Fibroblast of the aortic adventitia (primary cell): ENCODE results near the gene C15orf61. TPM values are rescaled to one million over a fixed set of nuclear protein-coding genes. Genes with fewer than 3 reads are reported as not detected.
A peak's percentile ranks its signal among the peaks of the same experiment; 100 is the strongest.

Source experiments
- DNase-seq: peaks from one replicate; pipeline ENCODE4 v3.0.0-alpha.2; 2010; ENCODE audit warnings: low read depth
- H3K4me3 ChIP-seq: 2 replicates; pipeline ENCODE4 v1.5.1; 2011; ENCODE audit warnings: low read depth, mild to moderate bottlenecking, control low read depth, low read length, moderate library complexity
- total RNA-seq: library from RNA; depleted of rRNA; stranded (reverse); fragments of >200 nt; gene quantifications from 2 replicates; pipeline ENCODE4 v1.2.3, GENCODE V29; 2012; ENCODE audit warnings: low replicate concordance
- TF ChIP-seq, protein P1 (sequence below): IDR thresholded peaks from 2 replicates; pipeline ENCODE4 v1.5.1; 2011; ENCODE audit warnings: mild to moderate bottlenecking, low read length, control low read depth, inconsistent platforms; ENCODE audit not compliant: insufficient read depth

C15orf61 gene
- total RNA-seq, 1 donor: 5.8 TPM

DNA sequence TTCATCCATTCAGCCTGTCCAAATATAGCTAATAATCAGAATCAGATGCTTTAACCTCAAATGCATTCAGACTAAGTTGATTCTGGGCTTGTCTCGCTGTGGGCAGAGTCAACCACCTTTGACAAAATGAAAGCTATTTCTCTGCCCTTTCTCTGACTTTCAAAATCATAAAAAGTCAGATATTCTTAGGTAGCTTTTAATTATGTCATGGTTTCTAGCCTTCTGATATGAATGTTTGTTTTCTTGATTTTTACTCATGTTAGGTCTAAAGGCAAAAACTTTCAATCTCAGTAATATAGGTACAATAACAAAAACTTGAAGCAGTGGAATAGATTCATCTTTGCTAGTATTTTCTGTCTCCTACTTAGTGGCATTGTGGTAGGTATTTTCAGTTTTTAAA is 25.3 kb upstream of the C15orf61 start:
- TF ChIP-seq, protein P1, sequence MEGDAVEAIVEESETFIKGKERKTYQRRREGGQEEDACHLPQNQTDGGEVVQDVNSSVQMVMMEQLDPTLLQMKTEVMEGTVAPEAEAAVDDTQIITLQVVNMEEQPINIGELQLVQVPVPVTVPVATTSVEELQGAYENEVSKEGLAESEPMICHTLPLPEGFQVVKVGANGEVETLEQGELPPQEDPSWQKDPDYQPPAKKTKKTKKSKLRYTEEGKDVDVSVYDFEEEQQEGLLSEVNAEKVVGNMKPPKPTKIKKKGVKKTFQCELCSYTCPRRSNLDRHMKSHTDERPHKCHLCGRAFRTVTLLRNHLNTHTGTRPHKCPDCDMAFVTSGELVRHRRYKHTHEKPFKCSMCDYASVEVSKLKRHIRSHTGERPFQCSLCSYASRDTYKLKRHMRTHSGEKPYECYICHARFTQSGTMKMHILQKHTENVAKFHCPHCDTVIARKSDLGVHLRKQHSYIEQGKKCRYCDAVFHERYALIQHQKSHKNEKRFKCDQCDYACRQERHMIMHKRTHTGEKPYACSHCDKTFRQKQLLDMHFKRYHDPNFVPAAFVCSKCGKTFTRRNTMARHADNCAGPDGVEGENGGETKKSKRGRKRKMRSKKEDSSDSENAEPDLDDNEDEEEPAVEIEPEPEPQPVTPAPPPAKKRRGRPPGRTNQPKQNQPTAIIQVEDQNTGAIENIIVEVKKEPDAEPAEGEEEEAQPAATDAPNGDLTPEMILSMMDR: no peak
- H3K4me3 ChIP-seq: no peak overlapping the region
- no peak for DNase-seq

DNA sequence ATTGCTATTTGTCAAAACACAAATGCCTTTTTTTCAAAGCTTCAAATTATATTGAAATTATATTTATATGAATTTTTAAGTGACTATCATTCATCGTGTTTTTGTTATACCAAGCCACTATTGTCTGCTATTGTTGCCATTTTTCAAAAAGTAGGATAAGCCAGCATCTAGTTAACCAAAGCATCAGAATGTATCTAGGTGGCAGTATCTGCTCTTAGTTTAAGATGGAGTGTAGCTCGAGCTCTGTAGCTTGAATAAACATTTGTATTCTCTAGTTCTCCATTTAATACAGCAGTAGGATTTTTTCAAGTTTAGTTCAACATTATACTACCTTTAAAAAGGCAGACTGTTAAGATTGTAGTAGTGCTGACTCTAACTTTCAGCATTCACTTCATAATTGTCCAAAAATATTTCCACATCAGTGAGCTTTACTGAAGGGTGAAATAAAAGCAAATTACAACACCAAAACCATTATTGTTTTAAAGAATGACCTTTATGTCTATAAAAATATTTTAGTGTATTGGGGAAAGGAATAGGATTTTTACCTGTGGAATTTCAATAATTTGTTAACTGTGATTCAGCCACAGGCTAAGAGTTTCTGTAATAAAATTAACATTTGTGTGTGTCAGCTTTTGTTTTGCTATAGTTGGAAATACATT is 19.6 kb upstream of the C15orf61 start:
- peak; percentile 67 for DNase-seq
- TF ChIP-seq, protein P1: peak; percentile 49
- no peak overlapping the region for H3K4me3 ChIP-seq

DNA sequence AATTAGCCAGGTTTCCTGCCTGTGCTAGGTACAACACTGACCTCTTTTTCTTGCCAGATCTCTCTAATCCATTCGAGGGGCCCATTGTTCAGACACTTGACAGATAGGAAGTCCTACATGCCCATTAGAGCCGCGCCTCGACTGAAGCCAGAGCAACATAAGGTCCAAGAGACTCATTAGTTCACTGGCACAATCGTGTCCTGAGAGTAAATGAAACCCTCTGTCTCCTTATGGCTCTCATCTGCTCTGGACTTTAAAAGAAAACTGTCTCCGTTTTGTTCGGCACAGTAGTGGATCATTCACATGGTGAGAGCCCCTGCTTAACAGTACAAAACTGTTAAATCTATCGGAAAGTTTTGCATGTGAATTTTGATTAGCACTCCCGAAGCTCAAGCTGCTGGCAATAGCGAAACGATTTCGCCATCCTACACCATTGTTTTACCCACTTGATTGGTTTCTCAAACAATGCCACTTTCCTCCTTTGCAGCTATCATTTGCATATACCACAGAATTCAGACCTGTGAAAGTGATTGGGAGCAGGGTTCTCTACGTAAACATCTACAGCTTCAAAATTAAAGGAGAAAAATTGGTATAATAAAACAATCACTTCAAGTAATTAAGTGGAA is 19.0 kb upstream of the C15orf61 start:
- H3K4me3 ChIP-seq: no peak overlapping the region
- no peak for DNase-seq
- TF ChIP-seq, protein P1: no peak

DNA sequence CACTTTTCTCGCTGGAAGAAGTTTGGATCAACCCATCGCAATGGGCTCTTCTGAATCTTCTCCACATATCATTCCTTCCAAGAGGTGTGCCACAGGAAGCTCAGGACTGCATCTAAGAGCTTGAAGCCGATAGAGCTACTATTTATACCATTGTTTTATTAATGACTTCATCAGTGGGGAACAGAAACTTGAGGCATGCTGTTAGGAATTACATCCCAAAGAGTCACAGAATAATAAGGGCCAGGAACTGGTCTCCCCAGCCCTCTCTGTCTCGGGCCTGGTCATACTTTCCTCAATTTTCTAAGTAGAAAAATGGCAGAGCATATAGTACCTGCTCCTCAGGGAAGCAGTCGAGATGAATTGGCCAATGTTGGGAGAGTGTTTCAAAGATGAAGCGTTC is 16.9 kb upstream of the C15orf61 start:
- H3K4me3 ChIP-seq: no peak overlapping the region
- no peak for DNase-seq
- TF ChIP-seq, protein P1: no peak

DNA sequence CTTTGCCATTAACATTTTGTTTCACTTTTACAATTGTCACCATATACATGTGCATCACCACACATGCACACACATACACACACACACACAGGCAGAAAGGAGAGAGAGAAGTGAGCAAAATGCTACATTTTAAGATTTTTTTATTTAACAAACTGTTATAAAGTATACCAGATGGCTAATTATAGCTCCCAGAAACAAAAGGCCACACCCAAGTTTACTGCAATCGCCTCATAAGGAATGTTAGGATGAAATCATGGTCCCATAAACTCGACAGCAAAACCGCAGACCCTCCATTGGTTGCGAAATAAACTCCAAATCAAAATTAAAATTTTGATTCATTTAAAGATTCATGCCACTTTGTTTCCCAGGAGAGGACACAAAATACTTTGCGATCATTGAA is 16.1 kb upstream of the C15orf61 start:
- no peak overlapping the region for H3K4me3 ChIP-seq
- DNase-seq: peak; percentile 47
- TF ChIP-seq, protein P1: no peak

DNA sequence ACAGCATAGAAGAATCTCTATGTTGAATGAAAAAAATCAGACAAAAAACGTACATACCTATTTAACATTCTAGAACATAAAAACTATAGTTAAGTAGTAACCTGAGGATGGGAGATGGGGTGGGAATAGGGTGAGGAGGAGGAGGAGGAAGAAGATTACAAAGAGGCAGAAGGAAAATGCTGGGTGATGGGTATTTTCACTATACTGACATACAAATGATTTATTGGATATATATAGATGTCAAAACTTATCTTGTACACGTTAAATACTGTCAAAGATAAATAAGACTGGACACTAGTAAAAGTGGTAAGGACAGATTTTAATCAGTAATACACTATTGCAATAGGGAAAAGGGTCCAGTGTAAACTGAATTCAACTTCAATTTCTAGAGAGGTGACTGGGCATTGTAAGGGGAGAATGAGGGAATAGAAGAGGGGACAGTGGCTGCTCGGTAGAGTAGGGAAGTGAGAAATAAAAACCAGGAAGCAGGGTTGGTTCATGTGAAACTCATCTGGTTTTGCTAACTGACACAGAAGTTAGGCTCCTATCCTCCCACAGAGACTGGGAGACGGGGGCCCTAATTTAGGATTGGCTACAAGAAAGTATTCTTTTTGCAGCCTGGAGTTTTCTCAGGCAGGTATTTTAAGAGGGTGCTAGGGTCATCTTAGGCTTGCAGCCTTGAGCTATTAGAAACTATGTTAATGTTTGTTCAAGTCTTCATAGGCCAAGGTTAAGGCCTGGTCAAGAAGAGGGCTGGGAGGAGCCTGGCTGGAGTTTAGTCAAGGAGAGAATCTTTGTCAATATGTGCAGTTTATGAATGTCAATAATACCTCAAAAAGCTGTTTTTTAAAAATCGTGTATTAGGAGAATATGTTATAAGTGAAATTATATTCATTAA is 15.0 kb upstream of the C15orf61 start:
- H3K4me3 ChIP-seq: no peak overlapping the region
- DNase-seq: no peak
- TF ChIP-seq, protein P1: no peak
